T-cell (primary cell): Measurements from ENCODE around the gene D2HGDH. TPM values are rescaled to one million over a fixed set of nuclear protein-coding genes. Genes with fewer than 3 reads are reported as not detected.
"Not testable (repeated sequence)": the region's sequence is repeated elsewhere in the genome, so short reads cannot be mapped to it uniquely, and the experiment has no call there.

Experiments used
- ATAC-seq, 4 experiments: fragments of 200-7000 bp in 3 of 4; fragments of 150-1000 bp in 1 of 4; cut with Tn5 transposase; replicated peaks in 1 of 4; 1 replicate in 3 of 4; 2 replicates in 1 of 4; pipeline ENCODE4 v1.10.0; 2021; ENCODE audit warnings: moderate library complexity in 3 of 4, mild to moderate bottlenecking in 2 of 4, moderate number of reproducible peaks in 1 of 4
- CTCF ChIA-PET, 2 donors: fragments of 300-600 bp; sonication (Branson Sonifier 250); formaldehyde crosslinking; loops; one replicate each; lab custom pipeline; 2022; ENCODE audit warnings: antibody characterized with exemption in 2 of 2; lab: Charles Lee
- POLR2A ChIA-PET, 2 donors: fragments of 300-600 bp; sonication (Branson Sonifier 250); formaldehyde crosslinking; loops; one replicate each; lab custom pipeline; 2022; ENCODE audit warnings: antibody characterized with exemption in 2 of 2; lab: Charles Lee
- DNase-seq, 35 experiments: peaks; one replicate each; pipeline versions ENCODE4 v3.0.0 to v3.0.0-alpha.2; 2013 to 2023
- H3K27ac ChIP-seq: one replicate; pipeline ENCODE4 v1.5.1; 2013; ENCODE audit warnings: low read length
- H3K27me3 ChIP-seq, 2 experiments: replicated peaks in 1 of 2; 1 replicate in 1 of 2; 2 replicates in 1 of 2; pipeline versions ENCODE4 v1.6.1 to v1.7.0; 2013; ENCODE audit warnings: low read length in 1 of 2, mixed read lengths in 1 of 2; ENCODE audit not compliant: control insufficient read depth in 2 of 2, insufficient read depth in 2 of 2; ENCODE audit errors: extremely low read depth in 1 of 2
- H3K36me3 ChIP-seq, 2 donors: 1 replicate in 1 of 2; 2 replicates in 1 of 2; pipeline versions ENCODE4 v1.6.1 to v1.7.0; 2013; ENCODE audit warnings: low read length in 1 of 2; ENCODE audit not compliant: control insufficient read depth in 2 of 2, insufficient read depth in 1 of 2; ENCODE audit errors: extremely low read depth in 1 of 2
- H3K4me1 ChIP-seq, 2 experiments: 1 replicate in 1 of 2; 2 replicates in 1 of 2; pipeline versions ENCODE4 v1.6.1 to v1.7.0; 2013; ENCODE audit warnings: low read length in 2 of 2, mixed read lengths in 1 of 2; ENCODE audit not compliant: insufficient read depth in 2 of 2, control insufficient read depth in 1 of 2; ENCODE audit errors: extremely low read depth in 1 of 2
- H3K4me3 ChIP-seq, 2 donors: 1 replicate in 1 of 2; 2 replicates in 1 of 2; pipeline versions ENCODE4 v1.5.1 to v1.7.0; 2013; ENCODE audit warnings: mild to moderate bottlenecking in 2 of 2, low read length in 1 of 2, moderate library complexity in 1 of 2; ENCODE audit not compliant: control insufficient read depth in 1 of 2; ENCODE audit errors: extremely low read depth in 1 of 2
- H3K9me3 ChIP-seq: 2 replicates; pipeline ENCODE4 v1.7.0; 2013
- H3K27ac Mint-ChIP-seq, 2 donors: one replicate each; pipeline ENCODE4 v1.8.0; 2020 to 2021; ENCODE audit warnings: mild to moderate bottlenecking in 2 of 2, mixed read lengths in 2 of 2
- H3K27me3 Mint-ChIP-seq, 2 donors: one replicate each; pipeline ENCODE4 v1.8.0; 2021 to 2022; ENCODE audit warnings: mixed read lengths in 2 of 2
- H3K36me3 Mint-ChIP-seq: one replicate; pipeline ENCODE4 v1.8.0; 2021; ENCODE audit warnings: mixed read lengths
- H3K4me1 Mint-ChIP-seq, 3 donors: one replicate each; pipeline ENCODE4 v1.8.0; 2020 to 2022; ENCODE audit warnings: mixed read lengths in 3 of 3, mild to moderate bottlenecking in 1 of 3
- H3K4me3 Mint-ChIP-seq, 3 donors: one replicate each; pipeline ENCODE4 v1.8.0; 2020 to 2022; ENCODE audit warnings: mild to moderate bottlenecking in 3 of 3, mixed read lengths in 3 of 3, moderate library complexity in 3 of 3
- H3K9me3 Mint-ChIP-seq, 3 donors: one replicate each; pipeline ENCODE4 v1.8.0; 2020 to 2022; ENCODE audit warnings: mixed read lengths in 3 of 3
- WGBS: methylation state at CpG from one replicate; pipeline ENCODE4 v1.1.5; 2013; ENCODE audit warnings: missing lambda C conversion rate; ENCODE audit not compliant: insufficient coverage; 5-methylcytosine and 5-hydroxymethylcytosine counted together
- total RNA-seq, 35 experiments: library from RNA in 6 of 35; stranded (reverse) in 6 of 35; fragments of 120-200 nt in 1 of 35; gene quantifications; one replicate each; pipeline versions ENCODE4 v1.2.1 to v1.2.4 and lab custom pipeline; 2013 to 2026

D2HGDH gene
- total RNA-seq, 5 donors from 2014 or later (not counting 1 experiment from before 2014, with no cell fraction given) = 48.6 to 58.3 (median 54.0) TPM

DNA sequence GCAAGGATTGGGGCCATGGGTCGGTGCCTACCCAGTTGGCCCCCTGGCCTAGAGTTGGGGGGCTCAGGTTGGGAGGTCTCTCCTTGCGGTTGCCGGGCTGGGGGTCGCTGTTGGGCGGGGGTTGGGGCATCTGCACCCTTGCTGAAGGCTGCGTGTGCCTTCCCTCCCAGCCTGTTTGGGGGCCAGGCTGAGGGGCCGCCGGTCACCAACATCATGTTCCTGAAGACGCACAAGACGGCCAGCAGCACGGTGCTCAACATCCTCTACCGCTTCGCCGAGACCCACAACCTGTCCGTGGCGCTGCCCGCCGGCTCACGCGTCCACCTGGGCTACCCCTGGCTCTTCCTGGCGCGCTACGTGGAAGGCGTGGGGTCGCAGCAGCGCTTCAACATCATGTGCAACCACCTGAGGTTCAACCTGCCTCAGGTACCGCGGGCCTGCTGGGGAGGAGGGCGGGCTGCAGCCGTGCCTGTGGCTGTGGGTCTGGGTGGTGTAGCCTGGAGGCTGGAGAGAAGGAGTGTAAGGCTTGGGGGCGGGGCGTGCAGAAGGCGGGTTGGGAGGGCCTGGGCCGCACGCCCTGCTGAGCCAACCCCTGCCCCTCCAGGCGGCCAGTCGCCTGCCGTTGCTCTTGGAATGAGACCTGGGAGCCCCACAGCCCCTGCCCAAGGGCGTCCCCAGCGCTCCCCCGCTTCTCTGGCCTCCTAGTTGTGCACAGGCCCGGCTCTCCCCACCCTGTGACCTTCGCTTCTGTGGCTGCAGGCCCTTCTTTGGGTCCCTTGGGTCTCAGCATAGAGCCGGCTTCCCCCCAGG lies 67.4 kb downstream of the D2HGDH start:
- CTCF ChIA-PET = no interaction called here
- no peaks in the 10 kb centered on the region for H3K9me3 ChIP-seq
- H3K4me3 Mint-ChIP-seq = peak overlapping the region in 2 of 3 donors; percentile 21 to 48
- no peaks in the 10 kb centered on the region for H3K36me3 Mint-ChIP-seq
- H3K27me3 ChIP-seq = peaks cover 0 to 26% of the 10 kb centered on the region in 2 experiments
- H3K4me1 Mint-ChIP-seq = peaks cover 4 to 9% (median 9%) of the 10 kb centered on the region in 3 donors
- POLR2A ChIA-PET = no interaction called here
- no peak overlapping the region for H3K27ac Mint-ChIP-seq
- H3K36me3 ChIP-seq = no peaks in the 10 kb centered on the region
- DNase-seq = peak in 1 of 35 experiments; percentile 10
- no peak overlapping the region for H3K27ac ChIP-seq
- no peak for ATAC-seq
- peaks cover 0 to 7% of the 10 kb centered on the region in 2 donors for H3K27me3 Mint-ChIP-seq
- H3K9me3 Mint-ChIP-seq = no peaks in the 10 kb centered on the region
- H3K4me1 ChIP-seq = peaks cover 5 to 22% of the 10 kb centered on the region in 2 experiments
- H3K4me3 ChIP-seq = no peak overlapping the region
- WGBS = 93% methylated on average over 36 of the region's 44 CpGs

DNA sequence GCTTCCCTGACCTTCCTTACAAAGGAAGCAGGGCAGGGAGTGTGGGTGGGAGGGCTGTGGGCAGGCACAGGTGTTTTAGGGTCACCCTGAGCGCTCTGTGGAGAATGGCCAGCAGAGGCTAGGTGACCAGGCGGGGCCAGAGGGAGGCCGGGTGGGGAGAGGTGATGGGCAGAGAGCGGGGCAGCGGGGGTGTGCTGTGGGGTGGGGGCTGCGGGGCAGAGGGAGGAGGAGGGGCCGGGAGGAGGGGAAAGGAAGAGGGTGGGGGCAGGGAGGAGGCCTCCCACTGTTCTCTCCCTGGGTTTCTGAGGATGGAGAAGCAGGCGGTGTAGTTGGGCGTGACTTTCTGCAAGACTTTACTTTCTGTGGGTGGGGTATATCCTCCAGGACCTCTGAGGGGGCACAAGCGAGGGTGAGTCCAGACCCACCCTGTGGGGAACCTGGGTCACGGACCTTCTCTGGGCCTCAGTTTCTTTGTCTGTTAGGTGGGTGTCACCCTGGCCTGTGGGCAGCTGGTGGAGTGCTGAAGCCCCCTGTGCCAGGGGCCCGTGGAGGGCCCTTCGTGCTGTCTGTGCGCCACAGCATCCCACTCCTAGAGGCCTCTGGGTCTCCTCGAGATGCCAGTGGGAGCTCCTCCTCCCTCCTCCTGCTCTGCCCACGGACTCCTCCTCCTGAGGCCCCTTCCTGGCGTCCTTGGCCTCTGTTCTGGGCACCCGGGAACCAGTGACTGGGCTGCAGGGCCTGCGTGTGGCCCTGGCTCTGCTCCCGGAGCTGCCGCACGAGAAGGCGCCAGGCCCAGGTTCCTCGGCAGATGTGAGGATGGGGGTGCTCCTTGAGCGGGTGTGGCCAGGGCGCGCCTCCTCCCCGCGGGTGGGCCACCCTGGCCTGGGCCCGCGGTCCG lies 68.2 kb downstream of the D2HGDH start:
- Mint-ChIP-seq H3K27me3 (peaks cover 0 to 7% of the 10 kb centered on the region in 2 donors), H3K4me3 (peak overlapping the region in 1 of 3 donors; percentile 68), H3K27ac (no peak overlapping the region), H3K36me3 (no peaks in the 10 kb centered on the region), H3K4me1 (peaks cover 4 to 9% (median 9%) of the 10 kb centered on the region in 3 donors), H3K9me3 (no peaks in the 10 kb centered on the region)
- Histone ChIP-seq H3K4me3 (peak overlapping the region in 1 of 2 donors; percentile 67), H3K9me3 (no peaks in the 10 kb centered on the region), H3K27ac (no peak overlapping the region), H3K36me3 (no peaks in the 10 kb centered on the region), H3K4me1 (peaks cover 5 to 22% of the 10 kb centered on the region in 2 experiments), H3K27me3 (peaks cover 0 to 26% of the 10 kb centered on the region in 2 experiments)
- DNase-seq = no peak
- POLR2A ChIA-PET = no interaction called here
- CTCF ChIA-PET = no interaction called here
- no peak for ATAC-seq
- WGBS = 67% methylated on average over 21 of the region's 32 CpGs

DNA sequence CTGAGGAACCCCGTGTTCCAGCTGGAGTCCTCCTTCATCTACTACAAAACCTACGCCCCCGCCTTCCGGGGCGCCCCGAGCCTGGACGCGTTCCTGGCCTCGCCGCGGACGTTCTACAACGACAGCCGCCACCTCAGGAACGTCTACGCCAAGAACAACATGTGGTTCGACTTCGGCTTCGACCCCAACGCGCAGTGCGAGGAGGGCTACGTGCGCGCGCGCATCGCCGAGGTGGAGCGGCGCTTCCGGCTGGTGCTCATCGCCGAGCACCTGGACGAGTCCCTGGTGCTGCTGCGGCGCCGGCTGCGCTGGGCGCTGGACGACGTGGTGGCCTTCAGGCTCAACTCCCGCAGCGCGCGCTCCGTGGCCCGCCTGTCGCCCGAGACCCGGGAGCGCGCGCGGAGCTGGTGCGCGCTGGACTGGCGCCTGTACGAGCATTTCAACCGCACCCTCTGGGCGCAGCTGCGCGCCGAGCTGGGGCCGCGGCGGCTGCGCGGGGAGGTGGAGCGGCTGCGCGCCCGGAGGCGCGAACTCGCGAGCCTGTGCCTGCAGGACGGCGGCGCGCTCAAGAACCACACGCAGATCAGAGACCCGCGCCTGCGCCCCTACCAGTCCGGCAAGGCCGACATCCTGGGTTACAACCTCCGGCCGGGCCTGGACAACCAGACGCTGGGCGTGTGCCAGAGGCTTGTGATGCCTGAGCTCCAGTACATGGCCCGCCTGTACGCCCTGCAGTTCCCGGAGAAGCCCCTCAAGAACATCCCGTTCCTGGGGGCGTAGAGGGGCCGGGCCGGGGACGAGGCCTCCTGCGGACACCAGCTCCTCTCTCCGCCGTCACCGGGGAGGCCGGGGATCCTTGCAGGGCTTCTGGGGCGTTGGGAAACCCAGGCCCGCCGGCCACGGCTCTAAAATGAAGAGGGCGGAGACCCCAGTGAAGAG lies 69.2 kb downstream of the D2HGDH start:
- H3K27me3 ChIP-seq = peaks cover 0 to 21% of the 10 kb centered on the region in 2 experiments
- ATAC-seq (peak; percentile 63 to 77 (median 72)), DNase-seq (peak in 23 of 35 experiments; percentile 14 to 67 (median 36))
- POLR2A ChIA-PET = no interaction called here
- CTCF ChIA-PET = interaction anchor here in 1 of 2 donors (0.5 kb wide), 1 partner anchor 12 kb away, joined by 3 read pairs; no protein-coding TSS in a partner anchor
- H3K9me3 ChIP-seq = no peaks in the 10 kb centered on the region
- 3% methylated on average over 109 of the region's 109 CpGs for WGBS
- Mint-ChIP-seq H3K4me3 (peak overlapping the region; percentile 62 to 68 (median 66)), H3K27me3 (peaks cover 0 to 10% of the 10 kb centered on the region in 2 donors), H3K36me3 (no peaks in the 10 kb centered on the region), H3K27ac (no peak overlapping the region), H3K9me3 (no peaks in the 10 kb centered on the region), H3K4me1 (peaks cover 4 to 13% (median 9%) of the 10 kb centered on the region in 3 donors)
- peak overlapping the region; percentile 52 to 67 for H3K4me3 ChIP-seq
- H3K4me1 ChIP-seq = peaks cover 5 to 22% of the 10 kb centered on the region in 2 experiments
- no peak overlapping the region for H3K27ac ChIP-seq
- no peaks in the 10 kb centered on the region for H3K36me3 ChIP-seq

DNA sequence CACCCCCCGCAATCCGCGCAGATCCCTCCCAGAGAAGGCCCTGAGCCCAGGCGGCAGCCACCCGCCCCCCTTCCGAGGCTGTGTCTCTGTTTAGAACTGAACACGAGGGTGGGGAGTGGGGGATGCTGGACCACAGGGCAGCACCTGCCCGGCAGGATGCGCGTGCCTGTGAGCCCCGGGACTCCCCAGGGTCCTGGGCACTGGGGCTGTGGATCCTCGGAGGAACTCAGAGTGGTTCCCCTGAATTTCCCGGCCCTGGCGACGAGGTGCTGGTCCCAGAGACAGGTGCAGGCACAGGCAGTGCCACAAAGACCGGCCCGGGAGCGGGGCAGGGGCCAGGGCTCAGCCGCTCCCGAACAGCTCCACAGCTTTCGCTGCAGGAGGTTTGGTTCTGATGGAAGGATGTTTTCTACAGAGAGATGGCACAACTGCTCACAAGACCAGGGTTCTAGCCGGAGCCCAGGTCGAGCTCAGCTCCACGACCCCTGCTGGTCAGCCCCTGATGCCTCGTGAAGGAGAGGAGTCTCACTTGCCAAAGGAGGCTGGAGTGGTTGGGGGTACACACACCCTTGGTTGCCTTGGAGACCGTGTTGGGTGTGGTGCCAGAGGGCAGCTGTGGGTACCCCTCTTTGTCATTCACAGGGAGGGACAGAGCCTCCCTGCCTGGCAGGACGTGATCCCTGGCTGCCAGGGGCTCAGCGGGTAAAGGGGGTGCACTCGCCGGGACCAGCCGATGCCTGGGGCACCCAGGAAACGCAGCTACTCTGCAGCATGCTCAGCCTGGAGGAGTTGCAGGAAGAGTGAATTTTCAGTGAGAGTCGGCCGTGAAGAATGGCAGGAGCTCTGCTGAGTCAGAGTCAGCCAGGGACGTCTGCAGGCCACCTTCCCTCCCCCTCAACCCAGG lies 70.1 kb downstream of the D2HGDH start:
- CTCF ChIA-PET = interaction anchor here in 1 of 2 donors (0.5 kb wide), 1 partner anchor 11 kb away, joined by 3 read pairs; no protein-coding TSS in a partner anchor
- 5% methylated on average over 29 of the region's 35 CpGs for WGBS
- Histone ChIP-seq H3K9me3 (no peaks in the 10 kb centered on the region), H3K4me3 (peak overlapping the region; percentile 52 to 67), H3K36me3 (no peaks in the 10 kb centered on the region), H3K27me3 (peaks cover 0 to 21% of the 10 kb centered on the region in 2 experiments), H3K27ac (no peak overlapping the region), H3K4me1 (peaks cover 5 to 22% of the 10 kb centered on the region in 2 experiments)
- Mint-ChIP-seq H3K27ac (no peak overlapping the region), H3K9me3 (no peaks in the 10 kb centered on the region), H3K4me1 (peaks cover 4 to 13% (median 9%) of the 10 kb centered on the region in 3 donors), H3K36me3 (no peaks in the 10 kb centered on the region), H3K27me3 (peaks cover 0 to 10% of the 10 kb centered on the region in 2 donors), H3K4me3 (peak overlapping the region; percentile 32 to 64 (median 60))
- DNase-seq (peak in 6 of 35 experiments; percentile 5 to 35 (median 21)), ATAC-seq (peak; percentile 24 to 43 (median 41))
- POLR2A ChIA-PET = interaction anchor here in 1 of 2 donors (0.6 kb wide), 1 partner anchor 41 kb away, joined by 3 read pairs; no protein-coding TSS in a partner anchor

DNA sequence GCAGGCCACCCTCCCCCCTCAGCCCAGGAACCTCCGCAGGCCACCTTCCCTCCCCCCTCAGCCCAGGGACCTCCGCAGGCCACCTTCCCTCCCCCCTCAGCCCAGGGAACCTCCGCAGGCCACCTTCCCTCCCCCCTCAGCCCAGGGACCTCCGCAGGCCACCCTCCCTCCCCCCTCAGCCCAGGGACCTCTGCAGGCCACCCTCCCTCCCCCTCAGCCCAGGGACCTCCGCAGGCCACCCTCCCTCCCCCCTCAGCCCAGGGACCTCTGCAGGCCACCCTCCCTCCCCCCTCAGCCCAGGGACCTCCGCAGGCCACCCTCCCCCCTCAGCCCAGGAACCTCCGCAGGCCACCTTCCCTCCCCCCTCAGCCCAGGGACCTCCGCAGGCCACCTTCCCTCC lies 71.8 kb downstream of the D2HGDH start:
- H3K4me3 Mint-ChIP-seq, ATAC-seq, H3K36me3 ChIP-seq, H3K9me3 Mint-ChIP-seq, POLR2A ChIA-PET, H3K4me3 ChIP-seq, CTCF ChIA-PET, H3K27ac ChIP-seq, H3K27me3 Mint-ChIP-seq, H3K9me3 ChIP-seq, H3K27ac Mint-ChIP-seq, H3K36me3 Mint-ChIP-seq, DNase-seq: not testable (repeated sequence)
- H3K4me1 Mint-ChIP-seq = peaks cover 4 to 13% (median 9%) of the 10 kb centered on the region in 3 donors
- no CpG with 5 or more reads among the region's 8 CpGs for WGBS
- Histone ChIP-seq H3K27me3 (peaks cover 0 to 23% of the 10 kb centered on the region in 2 experiments), H3K4me1 (peaks cover 5 to 22% of the 10 kb centered on the region in 2 experiments)
